ENCODE results near the gene PRUNE2. TPM values are rescaled to one million over a fixed set of nuclear protein-coding genes. Genes with fewer than 3 reads are reported as not detected.
A peak's percentile ranks its signal among the peaks of the same experiment; 100 is the strongest.

PRUNE2 gene
- polyA plus RNA-seq, 3 donors, result 0.72 to 1.8 (median 1.5) TPM

GRCh38 chr9:76707510-76707909 is 198.4 kb downstream of the PRUNE2 start:
- Histone ChIP-seq H3K9ac (ENCODE audit: insufficient read depth, low read length, poor library complexity, severe bottlenecking) (no peak overlapping the region), H4K20me1 (ENCODE audit: insufficient read depth, low read length) (no peaks in the 10 kb centered on the region), H3K4me1 (ENCODE audit: control insufficient read depth in 1 of 2, insufficient read depth in 2 of 2, low read length in 2 of 2) (no peaks in the 10 kb centered on the region), H3K9me3 (replicated peaks in 1 of 2; ENCODE audit: control insufficient read depth in 1 of 2, insufficient read depth in 1 of 2, low read length in 2 of 2) (no peaks in the 10 kb centered on the region), H3K27ac (ENCODE audit: low read depth in 1 of 2, low read length in 2 of 2) (no peak overlapping the region), H2AFZ (ENCODE audit: insufficient read depth, low read depth, low read length, poor library complexity, severe bottlenecking) (no peak overlapping the region), H3K4me2 (replicated peaks; ENCODE audit: extremely low read depth, low read length, poor library complexity, severe bottlenecking) (no peak overlapping the region), H3K4me3 (replicated peaks in 1 of 3; ENCODE audit: low read depth in 2 of 3, low read length in 3 of 3) (no peak overlapping the region), H3K27me3 (ENCODE audit: control insufficient read depth in 2 of 2, insufficient read depth in 2 of 2, low read length in 2 of 2) (no peaks in the 10 kb centered on the region), H3K79me2 (ENCODE audit: insufficient read depth, low read length) (no peaks in the 10 kb centered on the region), H3K36me3 (replicated peaks in 1 of 2; ENCODE audit: control insufficient read depth in 1 of 2, insufficient read depth in 2 of 2, low read length in 2 of 2) (no peaks in the 10 kb centered on the region)
- peaks cover 2 to 22% (median 5%) of the 10 kb centered on the region in 3 donors for H3K27me3 Mint-ChIP-seq (ENCODE audit: low read depth in 3 of 3)
- no peaks in the 10 kb centered on the region for H3K36me3 Mint-ChIP-seq
- no peak for TF ChIP-seq CTCF (IDR thresholded peaks at IDR 0.05)
- no peak for DNase-seq
- WGBS (ENCODE audit: insufficient coverage), result 88% methylated on average over 6 of the region's 6 CpGs
- no peak overlapping the region for H3K4me3 Mint-ChIP-seq
- peaks cover 0 to 2% (median 0%) of the 10 kb centered on the region in 7 donors for H3K9me3 Mint-ChIP-seq
- H3K4me1 Mint-ChIP-seq, result peaks cover 15% of the 10 kb centered on the region
- no peak overlapping the region for H3K27ac Mint-ChIP-seq
- intact Hi-C loops (cut with micrococcal nuclease), result loop anchor here (2.0 to 10.0 kb wide), 2 partner anchors 261 to 1443 kb away; no protein-coding TSS in a partner anchor

- Histone ChIP-seq H3K4me3 (replicated peaks in 1 of 3; ENCODE audit: low read depth in 2 of 3, low read length in 3 of 3) (no peak overlapping the region), H2AFZ (ENCODE audit: insufficient read depth, low read depth, low read length, poor library complexity, severe bottlenecking) (no peak overlapping the region), H3K27ac (ENCODE audit: low read depth in 1 of 2, low read length in 2 of 2) (no peak overlapping the region), H3K4me1 (ENCODE audit: control insufficient read depth in 1 of 2, insufficient read depth in 2 of 2, low read length in 2 of 2) (no peaks in the 10 kb centered on the region), H4K20me1 (ENCODE audit: insufficient read depth, low read length) (no peaks in the 10 kb centered on the region), H3K36me3 (replicated peaks in 1 of 2; ENCODE audit: control insufficient read depth in 1 of 2, insufficient read depth in 2 of 2, low read length in 2 of 2) (no peaks in the 10 kb centered on the region), H3K79me2 (ENCODE audit: insufficient read depth, low read length) (no peaks in the 10 kb centered on the region), H3K9ac (ENCODE audit: insufficient read depth, low read length, poor library complexity, severe bottlenecking) (no peak overlapping the region), H3K4me2 (replicated peaks; ENCODE audit: extremely low read depth, low read length, poor library complexity, severe bottlenecking) (no peak overlapping the region), H3K9me3 (replicated peaks in 1 of 2; ENCODE audit: control insufficient read depth in 1 of 2, insufficient read depth in 1 of 2, low read length in 2 of 2) (no peaks in the 10 kb centered on the region), H3K27me3 (ENCODE audit: control insufficient read depth in 2 of 2, insufficient read depth in 2 of 2, low read length in 2 of 2) (no peaks in the 10 kb centered on the region)
- DNase-seq, result peak; percentile 55 to 72 (median 66)
- Mint-ChIP-seq H3K27ac (peak overlapping the region in 1 of 7 donors; percentile 28), H3K36me3 (no peaks in the 10 kb centered on the region), H3K9me3 (peaks cover 0 to 2% (median 0%) of the 10 kb centered on the region in 7 donors), H3K4me3 (peak overlapping the region in 1 of 2 donors; percentile 32), H3K4me1 (peaks cover 31% of the 10 kb centered on the region), H3K27me3 (ENCODE audit: low read depth in 3 of 3) (peaks cover 2 to 19% (median 3%) of the 10 kb centered on the region in 3 donors)
- 0% methylated on average over 2 of the region's 9 CpGs for WGBS (ENCODE audit: insufficient coverage)
- intact Hi-C loops (cut with micrococcal nuclease), result loop anchor here in 1 of 2 donors (5.0 to 10.0 kb wide), 3 partner anchors 42 to 1440 kb away; no protein-coding TSS in a partner anchor
- TF ChIP-seq CTCF (IDR thresholded peaks at IDR 0.05), result peak; percentile 87
Observed at GRCh38 chr9:76704593-76705204, 201.2 kb downstream of the PRUNE2 start.

Measured in CD14-positive monocyte (primary cell).